Stimulated activated CD4-positive, alpha-beta T cell treated with anti-CD3 and anti-CD28 coated beads, Interleukin-4, amount 100 ng/mL, for 24 hours (primary cell): Measurements from ENCODE around the gene SLC9A2.

Experiments used
- DNase-seq: peaks from one replicate; pipeline ENCODE4 v3.0.0-alpha.2; 2020

Gene SLC9A2, protein sequence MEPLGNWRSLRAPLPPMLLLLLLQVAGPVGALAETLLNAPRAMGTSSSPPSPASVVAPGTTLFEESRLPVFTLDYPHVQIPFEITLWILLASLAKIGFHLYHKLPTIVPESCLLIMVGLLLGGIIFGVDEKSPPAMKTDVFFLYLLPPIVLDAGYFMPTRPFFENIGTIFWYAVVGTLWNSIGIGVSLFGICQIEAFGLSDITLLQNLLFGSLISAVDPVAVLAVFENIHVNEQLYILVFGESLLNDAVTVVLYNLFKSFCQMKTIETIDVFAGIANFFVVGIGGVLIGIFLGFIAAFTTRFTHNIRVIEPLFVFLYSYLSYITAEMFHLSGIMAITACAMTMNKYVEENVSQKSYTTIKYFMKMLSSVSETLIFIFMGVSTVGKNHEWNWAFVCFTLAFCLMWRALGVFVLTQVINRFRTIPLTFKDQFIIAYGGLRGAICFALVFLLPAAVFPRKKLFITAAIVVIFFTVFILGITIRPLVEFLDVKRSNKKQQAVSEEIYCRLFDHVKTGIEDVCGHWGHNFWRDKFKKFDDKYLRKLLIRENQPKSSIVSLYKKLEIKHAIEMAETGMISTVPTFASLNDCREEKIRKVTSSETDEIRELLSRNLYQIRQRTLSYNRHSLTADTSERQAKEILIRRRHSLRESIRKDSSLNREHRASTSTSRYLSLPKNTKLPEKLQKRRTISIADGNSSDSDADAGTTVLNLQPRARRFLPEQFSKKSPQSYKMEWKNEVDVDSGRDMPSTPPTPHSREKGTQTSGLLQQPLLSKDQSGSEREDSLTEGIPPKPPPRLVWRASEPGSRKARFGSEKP

DNA sequence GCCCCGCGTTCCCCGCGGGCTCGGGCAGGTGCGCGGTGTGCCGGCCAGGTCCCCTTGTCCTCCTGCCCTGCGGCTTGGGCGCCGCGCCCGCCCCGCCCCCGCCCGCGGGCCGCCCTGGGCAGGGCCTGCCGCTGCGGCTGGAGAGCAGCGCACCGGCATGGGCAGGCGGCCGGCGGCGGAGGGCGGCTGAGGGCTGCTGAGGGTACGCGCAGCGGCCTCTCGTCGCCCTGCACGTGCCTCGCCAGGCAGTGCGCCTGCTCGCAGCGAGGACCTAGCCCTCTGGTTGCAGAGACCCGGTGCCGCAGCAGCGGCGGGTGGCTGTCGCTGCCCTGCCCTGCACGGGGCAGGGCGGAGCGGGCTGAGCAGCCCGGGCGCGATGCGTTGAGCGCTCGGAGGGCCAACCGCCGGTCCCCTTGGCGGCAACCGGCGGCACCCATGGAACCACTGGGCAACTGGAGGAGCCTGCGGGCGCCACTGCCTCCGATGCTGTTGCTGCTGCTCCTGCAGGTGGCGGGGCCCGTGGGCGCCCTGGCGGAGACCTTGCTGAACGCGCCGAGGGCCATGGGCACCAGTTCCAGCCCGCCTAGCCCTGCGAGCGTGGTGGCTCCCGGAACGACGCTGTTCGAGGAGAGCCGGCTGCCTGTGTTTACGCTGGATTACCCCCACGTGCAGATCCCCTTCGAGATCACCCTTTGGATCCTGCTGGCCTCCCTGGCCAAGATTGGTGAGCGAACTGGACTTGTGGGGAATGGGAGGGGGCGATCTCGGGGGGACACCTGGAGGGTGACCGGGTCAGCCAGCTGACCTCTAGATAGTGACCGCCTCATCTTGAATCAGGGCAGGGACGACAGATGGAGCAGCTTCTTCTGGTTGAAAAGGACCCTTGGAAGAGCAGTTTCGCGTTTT, at the start of gene SLC9A2:
Gene SLC9A2 (plus strand): TSS at position 140 of the 906 bp plus-strand sequence. CDS start 296 bp downstream, at position 436.
- DNase-seq: no peak

DNA sequence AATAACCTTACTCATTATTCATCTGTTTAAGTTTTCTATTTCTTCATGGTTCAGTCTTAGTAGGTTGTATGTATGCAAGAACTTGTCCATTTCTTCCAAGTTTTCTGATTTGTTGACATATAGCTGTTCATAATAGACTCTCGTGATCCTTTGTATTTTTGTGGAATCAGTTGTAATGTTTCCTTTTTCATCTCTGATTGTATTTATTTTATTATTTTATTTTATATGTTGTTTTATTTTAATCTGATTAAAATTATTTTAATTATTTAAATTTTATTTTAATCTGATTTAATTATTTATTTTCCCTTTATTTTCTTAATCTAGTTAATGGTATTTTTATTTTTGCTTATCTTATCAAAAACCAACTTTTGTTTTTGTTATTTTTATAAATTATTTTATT, 43.5 kb upstream of the SLC9A2 start:
- DNase-seq: no peak

GRCh38 chr2:102578376-102578775, 41.0 kb upstream of the SLC9A2 start:
- no peak for DNase-seq

DNA sequence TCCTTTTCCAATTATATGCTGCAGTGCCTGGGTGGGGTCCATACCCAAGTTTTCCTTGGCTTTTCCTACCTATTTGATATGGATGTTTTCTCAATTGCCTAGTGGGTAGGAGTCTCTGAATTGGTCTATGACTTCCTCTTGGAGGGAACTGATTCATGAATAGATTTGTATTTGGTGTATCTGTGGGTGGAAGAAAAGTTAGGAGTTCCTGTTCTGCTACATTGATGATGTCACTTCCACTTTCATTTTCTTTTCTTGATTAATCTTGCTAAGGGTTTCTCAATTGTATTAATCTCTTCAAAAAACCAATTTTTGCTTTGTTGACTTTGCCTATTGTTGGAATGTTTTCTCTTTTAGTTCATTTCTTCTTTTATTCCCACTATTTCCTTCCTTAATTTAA, 37.4 kb upstream of the SLC9A2 start:
- no peak for DNase-seq

DNA sequence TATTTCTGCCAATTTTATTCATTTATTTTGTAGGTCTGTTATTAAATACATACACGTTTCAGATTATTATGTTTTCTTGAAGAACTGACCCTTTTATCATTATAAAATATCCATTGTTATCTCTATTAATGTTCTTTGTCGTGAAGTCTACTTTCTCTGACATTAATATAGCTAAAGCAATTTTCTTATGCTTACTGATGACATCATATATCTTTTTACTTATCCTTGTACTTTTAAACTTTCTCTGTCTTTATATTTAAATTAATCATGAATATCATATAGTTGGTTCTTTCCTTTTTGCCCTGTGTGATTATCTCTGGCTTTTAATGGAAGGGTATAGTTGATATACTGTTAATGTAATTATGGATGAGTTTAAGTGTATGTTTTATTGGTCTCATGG, 36.5 kb upstream of the SLC9A2 start:
- no peak for DNase-seq

- no peak for DNase-seq
Observed at GRCh38 chr2:102585847-102586404, 33.4 kb upstream of the SLC9A2 start.

DNA sequence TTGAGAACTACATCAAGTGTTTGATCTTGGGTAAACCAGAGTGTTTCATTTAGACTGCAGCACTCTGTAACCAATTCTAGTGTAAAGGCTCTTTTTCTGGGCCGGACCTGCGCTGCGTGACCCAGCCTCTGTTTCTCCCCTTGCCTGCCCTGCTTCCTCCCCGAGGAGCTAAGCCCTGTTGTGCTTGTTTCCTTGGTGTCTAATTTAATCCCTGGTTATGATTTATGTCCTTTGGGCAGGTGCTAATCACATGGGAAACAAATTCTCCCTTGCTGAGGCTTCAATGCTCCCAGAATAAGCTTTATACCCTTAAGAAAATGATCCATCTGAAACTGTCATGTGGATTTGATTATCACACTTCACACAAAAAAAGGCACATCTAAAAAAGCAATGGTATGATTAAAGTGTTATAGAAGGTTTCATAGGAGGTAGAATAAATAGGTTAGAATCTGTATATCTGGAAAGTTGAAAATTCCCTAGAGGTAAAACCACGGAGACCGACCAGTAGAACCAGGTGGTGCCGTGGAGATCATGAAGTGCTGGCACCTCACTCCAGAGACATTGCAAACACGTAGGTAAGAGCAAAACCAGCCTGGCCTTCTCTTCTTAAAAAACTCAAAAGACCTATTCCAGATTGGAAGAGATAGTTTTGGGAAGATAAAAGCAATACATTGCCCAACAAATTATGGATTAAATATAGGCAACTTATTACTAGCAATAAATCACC, 31.0 kb upstream of the SLC9A2 start:
- DNase-seq: no peak

- no peak for DNase-seq
Observed at GRCh38 chr2:102589444-102589843, 29.9 kb upstream of the SLC9A2 start.

GRCh38 chr2:102591491-102592045, 27.8 kb upstream of the SLC9A2 start:
- DNase-seq: no peak

- peak; percentile 15 for DNase-seq
Observed at GRCh38 chr2:102592601-102593000, 26.8 kb upstream of the SLC9A2 start.

GRCh38 chr2:102593516-102593915, 25.8 kb upstream of the SLC9A2 start:
- DNase-seq: no peak

- DNase-seq: no peak
Observed at GRCh38 chr2:102594445-102595016, 24.8 kb upstream of the SLC9A2 start.

GRCh38 chr2:102597788-102598187, 21.6 kb upstream of the SLC9A2 start:
- no peak for DNase-seq

GRCh38 chr2:102599486-102599885, 19.9 kb upstream of the SLC9A2 start:
- no peak for DNase-seq

DNA sequence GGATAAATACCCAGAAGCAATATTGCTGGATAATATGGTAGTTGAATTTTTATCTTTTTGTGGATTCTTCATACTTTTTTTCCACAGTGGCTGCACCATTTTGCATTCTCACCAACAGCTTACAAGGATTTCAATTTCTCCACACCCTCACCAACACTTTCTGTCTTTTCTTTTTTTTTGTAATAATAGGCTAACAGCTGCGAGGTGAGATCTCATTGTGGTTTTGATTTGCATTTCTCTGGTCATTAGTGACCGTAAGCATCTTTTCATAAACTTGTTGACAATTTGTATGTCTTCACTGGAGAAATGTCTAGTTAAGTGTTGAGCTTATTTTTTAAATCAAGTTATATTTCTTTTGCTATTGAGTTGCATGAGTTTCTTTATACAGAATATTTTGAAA, 17.6 kb upstream of the SLC9A2 start:
- no peak for DNase-seq

DNA sequence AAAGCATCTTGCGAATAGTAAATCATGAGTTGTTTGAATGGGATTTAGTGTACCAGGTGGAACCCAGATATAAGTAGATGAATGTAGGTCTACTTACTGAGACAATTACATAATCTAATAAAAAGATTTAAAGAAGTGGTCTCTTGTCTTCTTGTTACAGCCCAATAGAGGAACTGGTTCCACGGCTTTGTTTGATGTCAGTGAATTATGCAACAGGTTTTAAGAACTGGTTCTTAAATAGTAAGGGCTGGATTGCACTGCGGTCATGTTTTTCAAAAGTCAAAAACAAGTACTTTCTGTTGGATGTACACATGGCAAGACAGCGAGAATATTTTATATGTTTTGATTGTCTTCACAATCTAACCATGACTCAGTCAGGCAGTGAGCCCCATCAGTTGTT, 15.4 kb upstream of the SLC9A2 start:
- DNase-seq: no peak

DNA sequence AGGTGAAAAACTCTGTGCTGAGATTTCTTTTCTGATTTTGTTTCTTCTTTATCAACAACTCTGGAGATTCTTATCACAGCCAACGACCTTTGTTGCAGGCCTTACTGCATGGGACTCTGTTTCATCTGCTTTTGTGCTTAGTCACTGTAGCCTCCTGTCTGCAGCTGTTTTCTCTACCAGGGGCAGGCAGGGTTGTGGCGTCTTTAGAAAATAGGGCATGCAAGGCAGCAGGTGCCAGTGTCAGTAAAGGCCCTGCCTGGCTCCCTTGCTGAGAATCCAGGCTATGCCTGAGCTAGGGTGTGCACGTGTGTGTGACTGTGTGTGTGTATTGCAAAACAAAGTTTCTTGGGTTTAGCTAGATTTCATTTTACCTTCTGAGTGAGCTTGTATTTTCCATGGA, 14.6 kb upstream of the SLC9A2 start:
- no peak for DNase-seq

DNA sequence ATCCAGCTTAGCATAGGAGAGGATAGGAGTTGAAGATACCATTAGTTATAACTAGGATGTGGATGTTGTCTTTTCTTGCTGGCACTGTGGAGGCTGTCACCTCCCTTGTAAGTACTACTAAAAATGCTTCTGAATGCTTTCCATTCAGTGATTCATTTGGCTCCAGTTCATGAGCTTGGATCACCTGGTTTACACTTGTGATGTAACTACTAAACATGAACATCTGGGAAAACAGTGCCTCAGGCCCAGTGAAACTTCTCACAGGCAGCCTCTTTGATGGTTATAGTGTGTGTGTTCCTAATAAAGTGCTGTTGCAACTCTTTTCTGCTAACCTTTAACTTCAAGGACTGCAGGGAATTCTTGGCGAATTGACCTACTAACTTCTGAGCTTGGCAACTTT, 13.0 kb upstream of the SLC9A2 start:
- no peak for DNase-seq

- peak; percentile 51 for DNase-seq
Observed at GRCh38 chr2:102615620-102616436, 3.5 kb upstream of the SLC9A2 start.
